Non-pigmented ciliary epithelial cell (primary cell): ENCODE measurements around the gene ARL15.
"Not testable (repeated sequence)": the region's sequence is repeated elsewhere in the genome, so short reads cannot be mapped to it uniquely, and the experiment has no call there.

Source experiments
- DNase-seq: peaks from one replicate; pipeline ENCODE4 v3.0.0-alpha.2; 2010; ENCODE audit warnings: low read depth

Gene ARL15

DNA sequence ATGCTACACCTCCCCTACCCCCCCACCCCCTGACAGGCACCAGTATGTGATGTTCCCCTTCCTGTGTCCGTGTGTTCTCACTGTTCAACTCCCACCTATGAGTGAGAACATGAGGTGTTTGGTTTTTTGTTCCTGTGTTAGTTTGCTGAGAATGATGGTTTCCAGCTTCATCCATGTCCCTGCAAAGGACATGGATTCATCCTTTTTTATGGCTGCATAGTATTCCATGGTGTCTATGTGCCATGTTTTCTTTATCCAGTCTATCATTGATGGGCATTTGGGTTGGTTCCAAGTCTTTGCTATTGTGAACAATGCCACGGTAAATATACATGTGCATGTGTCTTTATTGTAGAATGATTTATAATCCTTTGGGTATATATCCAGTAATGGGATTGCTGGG lies 328.1 kb downstream of the ARL15 start:
- DNase-seq: not testable (repeated sequence)

DNA sequence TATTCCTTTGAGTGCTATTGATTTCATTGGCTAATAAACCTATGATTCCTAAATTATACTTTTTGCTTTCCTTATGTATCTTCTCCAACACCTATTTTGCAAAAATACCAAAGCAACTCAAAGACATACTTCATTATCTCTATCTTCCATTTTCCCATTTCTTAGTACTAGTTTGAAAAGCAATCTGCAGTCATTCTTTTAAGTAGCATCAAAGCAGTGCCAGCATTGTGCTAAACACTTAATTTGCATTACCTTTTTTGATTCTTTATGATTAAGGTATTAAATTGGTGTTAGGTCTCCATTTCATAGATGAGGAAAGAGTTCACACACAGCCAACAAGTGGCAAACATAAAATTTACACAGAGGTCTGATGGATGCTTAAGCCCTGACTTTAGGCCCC lies 330.3 kb downstream of the ARL15 start:
- no peak for DNase-seq

DNA sequence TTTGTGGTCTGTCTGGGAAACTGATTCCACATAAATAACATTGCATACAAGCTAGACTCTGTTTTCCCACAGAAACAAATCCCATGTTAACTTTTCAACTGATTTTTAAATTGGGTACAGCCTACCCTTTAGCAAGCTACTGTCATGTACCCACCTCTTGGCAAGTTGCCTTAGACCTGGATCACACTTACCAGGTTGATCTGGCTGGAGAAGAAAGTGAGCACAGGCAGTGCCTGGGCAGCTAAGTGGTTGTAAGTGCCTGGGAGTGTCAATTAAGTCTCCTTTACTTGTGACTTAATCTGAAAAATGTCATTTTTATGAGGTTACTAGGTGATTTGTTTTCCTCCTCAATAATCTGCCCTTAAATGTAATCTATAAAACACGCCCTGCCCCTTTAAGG lies 336.4 kb downstream of the ARL15 start:
- no peak for DNase-seq

DNA sequence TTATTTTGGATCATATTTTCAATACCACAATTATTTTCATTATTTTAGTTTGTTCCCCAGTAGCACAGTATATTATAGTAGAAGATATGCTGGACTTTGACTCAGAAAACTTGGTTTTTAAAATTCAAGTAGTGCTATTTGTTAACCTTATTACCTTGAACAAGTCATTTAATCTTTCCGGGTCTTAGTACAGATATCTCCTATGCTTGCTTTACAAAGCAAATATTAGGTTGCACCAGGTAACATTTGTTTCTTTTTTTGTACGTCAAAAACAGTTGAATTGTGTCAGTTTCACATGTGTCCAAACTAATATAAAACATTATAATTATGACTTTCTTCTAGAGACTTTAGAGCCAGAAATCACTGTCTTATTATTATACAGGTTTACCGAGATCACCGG lies 338.1 kb downstream of the ARL15 start:
- DNase-seq: no peak

DNA sequence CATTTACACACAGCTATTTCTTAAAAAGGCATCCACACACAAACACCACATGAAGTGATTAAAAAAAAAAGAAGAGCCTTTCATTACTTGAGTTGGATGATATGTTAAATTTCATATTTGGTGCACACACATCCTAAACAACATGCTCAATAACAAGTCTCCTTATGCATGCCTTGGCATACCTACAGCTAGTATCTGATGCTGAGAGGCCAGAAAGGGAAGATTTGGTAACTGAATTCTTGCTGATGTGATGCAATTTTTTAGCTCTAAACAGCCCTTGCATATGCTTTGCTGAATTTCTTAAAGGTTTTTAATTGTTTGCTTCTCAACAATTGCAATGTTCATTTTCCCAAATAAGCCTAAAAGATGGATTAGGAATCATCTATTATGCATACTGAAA lies 338.8 kb downstream of the ARL15 start:
- no peak for DNase-seq

DNA sequence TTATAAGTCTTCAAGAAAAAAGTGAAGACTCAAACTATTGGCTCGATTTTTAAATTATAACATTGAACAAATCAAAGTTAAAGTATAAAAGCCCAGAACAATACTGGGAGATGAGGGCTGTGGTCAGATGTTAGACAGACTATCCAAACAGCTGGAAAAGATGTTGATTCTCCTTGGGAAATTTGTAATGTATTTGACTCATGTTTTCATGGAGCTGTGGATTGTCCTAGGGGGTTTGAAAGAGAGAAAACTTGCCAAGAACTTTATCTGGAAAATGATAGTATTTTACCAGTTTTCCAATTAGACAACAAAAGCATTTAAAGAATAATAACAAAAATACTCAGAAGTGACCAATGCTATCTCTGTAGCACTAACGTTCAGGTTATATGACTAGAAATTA lies 339.2 kb downstream of the ARL15 start:
- DNase-seq: no peak

DNA sequence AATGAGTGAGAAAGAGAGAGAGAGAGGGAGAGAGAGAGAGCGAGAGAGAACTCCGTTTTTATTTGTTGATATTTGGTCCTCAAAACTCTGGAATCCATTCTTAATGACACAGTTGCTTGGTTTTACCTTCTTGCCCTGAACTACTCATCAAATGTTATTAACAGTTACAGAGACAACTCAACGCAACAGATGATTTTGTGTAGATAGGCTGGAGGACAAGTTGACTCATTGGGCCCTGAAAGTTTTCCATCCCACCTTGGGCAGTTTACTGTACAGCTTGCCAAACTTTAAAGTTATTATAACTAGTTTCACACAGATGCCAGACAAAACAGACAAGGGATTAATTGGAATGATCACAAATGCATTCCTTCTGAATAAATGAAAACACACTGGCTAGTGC lies 339.9 kb downstream of the ARL15 start:
- DNase-seq: no peak

DNA sequence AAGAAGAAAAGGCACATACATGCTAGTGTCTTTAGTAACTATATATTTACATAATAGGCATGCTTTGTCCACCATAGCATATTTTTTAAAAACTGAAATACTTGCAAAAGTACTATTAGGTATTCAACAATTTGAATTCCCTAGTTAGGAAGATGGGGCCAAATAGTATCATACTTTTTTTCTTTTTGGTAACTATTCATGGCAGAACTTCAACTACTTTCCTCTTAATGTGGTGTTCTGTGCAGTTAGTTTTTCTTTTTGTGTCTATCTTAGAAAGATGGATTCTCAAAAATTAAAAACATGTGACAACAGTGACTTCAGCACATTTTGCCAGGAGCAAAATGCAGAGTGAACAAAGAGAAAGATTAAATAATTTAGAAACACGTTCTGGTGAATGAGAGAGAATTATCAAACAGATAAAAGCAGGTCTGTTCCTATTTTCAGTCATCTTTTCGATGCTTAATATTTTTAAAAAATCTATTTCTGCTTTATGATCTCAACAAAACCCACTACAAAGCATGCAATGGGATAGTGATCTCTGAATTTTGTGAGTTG lies 341.1 kb downstream of the ARL15 start:
- no peak for DNase-seq

DNA sequence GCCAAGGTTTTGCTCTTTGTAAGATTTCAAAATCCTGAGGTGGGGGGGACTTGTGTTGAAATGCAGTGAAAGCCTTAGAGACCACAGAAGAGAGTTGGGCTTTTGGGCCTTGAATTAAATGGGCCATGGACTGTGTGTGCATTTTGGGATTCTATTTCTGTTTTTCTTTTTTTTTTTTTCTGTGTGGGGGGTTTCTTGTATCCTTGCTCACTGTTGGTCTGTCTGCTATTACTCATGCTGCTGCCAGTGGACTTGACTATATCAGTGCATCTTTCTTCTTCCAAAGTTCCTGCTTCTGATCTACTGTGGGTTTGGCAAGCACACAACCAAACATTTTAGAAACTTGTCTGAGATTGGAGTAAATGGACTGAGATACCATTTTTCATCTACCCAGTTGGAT lies 344.9 kb downstream of the ARL15 start:
- no peak for DNase-seq

DNA sequence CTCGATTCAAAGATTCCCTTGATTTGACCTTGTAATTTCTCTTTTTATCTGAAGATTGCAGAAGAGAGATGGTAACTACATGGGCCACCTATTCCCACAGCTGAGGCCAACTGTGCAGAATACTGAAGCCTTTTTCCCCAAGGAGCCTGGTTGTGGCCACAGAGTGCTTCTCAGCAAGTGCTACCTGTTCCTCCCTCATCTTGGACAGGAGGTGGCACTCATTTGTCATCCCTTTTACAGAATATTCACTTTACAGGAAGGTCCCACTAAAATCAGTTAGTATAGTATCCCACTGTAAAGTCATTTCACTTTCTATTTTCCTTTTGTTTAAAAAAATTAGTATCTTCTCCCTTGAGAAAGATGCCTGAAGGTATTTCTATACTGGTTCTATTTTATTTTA lies 346.4 kb downstream of the ARL15 start:
- no peak for DNase-seq

DNA sequence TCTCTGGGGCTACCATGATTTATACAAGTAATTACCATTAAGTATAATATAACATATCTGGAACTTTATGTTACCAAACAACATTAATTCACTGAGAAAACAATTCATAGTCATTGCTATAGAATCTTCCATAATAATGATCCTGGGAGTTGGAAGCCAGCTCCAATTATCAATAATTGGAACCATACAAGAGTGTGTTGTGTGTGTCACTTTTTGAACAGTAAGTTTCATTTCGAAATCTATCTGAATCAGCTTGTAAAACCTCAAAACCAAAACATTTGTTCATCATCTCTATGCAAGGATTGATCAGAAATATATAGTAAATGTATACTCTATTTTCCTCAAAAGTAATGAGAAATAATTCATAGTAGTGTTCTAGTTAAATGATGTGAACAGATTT lies 348.1 kb downstream of the ARL15 start:
- no peak for DNase-seq

DNA sequence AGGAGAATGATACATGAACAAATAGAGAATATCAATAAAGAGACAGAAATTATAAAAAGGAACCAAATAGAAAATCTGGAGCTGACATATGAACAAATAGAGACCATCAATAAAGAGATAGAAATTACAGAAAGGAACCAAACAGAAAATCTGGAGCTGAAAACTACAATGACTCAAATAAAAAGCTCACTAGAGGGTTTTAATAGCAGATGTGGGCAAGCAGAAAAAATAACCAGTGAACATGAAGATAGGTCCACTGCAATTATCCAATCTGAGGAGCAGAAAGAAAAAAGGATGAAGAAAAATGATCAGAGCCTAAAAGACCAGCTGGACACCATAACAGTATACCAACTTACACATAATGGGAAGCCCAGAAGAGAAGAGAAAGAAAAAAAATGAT lies 353.7 kb downstream of the ARL15 start:
- DNase-seq: no peak

DNA sequence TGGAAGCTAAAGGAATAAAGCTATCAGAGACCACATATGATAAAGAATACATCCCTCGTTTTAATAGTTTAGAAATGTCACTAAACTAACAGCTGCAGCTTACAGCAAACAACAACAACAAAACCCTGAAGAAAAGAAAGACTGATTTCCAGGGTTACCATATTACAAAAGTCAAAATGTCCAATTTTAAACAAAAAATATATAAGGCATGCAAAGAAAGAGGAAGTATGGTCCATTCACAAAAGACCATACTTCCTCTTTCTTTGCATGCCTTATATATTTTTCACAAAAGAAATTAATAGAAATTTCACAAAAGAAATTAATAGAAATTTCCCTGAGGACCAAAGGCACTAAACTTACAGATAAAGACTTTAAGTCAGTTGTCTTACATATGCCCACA lies 354.2 kb downstream of the ARL15 start:
- no peak for DNase-seq

DNA sequence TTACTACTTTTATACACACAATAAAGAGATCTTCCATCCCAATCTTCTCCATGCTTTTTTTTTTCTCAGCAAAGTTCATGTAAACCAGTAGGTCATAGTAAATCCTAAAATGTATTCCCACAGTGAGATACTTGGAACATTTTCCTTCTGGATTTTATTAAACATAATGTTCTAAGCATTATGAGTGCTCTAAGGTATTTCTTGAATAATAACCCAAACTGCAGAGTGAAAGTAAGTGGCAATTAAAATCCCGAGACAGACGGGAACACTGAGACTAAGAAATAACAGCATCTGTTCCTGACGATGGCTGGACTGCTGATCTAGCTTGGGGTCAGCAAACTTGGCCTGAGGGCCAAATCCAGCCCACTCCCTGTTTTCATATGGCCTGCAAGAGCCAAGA lies 359.8 kb downstream of the ARL15 start:
- no peak for DNase-seq

DNA sequence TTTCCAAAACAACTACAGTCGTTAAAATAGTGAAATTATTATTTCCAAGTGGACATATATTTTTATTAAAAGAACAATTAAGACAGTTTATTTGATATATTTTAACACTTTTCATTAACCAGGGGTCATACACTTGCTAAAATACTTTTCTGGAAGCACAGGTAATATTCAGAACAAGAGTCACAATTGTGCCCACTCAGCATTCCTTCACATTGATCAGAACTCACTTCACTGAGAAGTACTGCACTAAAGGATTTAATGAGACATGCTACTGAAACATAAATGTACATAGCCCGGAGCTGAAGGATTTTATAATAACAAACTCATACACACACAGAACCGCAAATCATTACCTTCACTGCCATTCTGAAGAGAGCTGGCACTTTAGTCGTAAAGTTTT lies 361.8 kb downstream of the ARL15 start:
- no peak for DNase-seq

DNA sequence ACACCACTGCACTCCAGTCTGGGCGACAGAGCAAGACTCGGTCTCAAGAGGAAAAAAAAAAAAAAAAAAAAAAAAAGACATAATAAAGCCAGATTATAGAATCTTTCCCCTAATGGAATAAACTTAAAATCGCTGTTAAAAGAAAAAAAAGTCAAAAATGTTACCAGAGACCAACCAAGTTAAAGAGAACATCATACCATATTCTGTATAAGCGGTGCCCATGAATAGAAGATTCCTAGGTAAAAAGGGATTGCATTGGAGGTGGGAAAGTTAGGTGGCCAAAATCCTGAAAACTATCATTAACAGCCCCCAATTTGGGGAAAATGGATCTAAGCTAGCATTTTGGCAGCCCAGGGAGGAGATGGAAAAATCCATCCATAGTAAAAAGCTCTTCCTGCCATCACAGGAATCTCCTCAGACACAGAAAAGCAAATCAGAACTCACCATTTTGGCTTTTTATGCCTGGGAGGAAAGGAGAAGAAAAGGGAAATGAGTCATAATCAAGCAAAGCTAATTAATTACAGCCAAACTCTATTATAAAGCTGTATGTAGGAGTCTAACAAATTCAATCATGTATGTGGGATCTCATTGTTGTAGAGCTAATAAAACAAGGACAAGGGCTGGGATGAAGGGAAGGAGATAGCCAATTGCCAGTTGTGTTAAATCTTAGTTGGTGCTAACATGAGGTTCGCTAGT lies 363.8 kb downstream of the ARL15 start:
- DNase-seq: no peak

DNA sequence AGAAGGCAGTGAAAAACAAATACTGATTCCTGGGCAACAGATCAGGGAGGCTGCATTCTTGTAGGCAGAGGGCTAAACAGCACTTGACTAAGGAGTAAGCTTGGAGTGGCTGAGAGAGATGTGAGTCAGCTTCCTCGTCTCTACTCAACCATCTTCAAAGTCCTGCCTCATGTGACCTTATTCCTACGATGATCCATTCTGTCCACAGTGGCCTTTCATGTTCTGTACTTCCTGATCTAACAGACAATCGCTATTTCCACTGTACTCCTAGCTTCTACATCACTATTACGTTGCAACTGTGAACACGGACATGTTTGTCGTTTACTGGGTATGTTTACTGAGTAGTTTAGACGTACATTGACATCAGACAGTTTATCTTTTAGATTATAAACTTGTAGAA lies 365.4 kb downstream of the ARL15 start:
- DNase-seq: no peak

DNA sequence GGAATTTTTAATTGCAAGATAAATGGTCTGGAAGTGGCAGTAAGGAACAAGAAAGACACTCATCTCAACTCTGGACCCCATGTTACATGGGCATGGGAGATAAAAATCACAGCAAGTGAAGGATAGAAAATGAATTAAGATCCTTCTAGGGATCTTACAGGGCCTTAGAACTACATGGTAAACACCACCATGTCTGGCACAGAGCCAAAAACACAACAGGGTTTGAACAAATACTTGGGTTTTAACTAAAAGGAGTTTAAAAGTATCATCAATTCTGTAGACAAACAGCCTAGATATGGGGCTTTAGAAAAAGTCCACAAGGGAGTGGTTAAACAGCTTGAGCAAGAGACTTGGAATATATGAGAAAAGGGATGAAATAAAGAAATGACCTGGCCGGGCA lies 366.4 kb downstream of the ARL15 start:
- DNase-seq: no peak

DNA sequence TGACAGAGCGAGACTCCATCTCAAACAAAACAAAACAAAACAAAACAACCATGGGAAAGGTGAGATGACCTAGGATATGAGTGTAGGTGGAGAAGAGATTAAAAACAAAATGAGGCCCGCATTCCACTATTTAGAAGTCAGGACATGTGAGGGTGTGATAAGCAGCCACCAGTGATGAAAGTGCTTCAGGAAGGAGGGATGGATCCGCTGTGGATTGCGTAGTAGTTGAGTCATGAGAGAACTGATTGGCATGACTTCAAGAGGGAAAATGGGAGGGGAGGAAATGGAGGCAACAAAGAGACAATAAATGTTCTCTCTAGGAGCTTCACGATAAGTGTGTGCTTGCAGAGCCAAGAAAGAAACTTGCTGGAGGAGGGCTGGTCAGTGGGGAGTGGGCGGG lies 367.6 kb downstream of the ARL15 start:
- no peak for DNase-seq

DNA sequence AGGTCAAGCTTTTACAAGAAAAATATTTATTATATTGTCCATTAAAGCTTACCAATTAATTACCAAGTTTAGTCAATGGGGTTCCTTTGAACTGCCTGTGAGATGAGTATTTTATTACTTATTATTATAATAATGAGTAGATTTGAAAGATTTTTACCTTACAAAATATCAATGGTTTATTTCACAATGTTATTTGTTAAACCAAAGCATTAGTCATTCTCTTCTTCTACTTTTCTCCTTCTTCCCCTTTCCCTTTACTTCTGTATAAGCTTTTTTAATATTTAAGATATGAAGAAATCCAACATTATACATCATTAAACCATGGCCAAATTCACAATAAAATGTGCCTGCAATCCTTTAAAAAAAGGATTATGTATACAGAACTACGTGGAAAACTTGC lies 369.5 kb downstream of the ARL15 start:
- DNase-seq: no peak

DNA sequence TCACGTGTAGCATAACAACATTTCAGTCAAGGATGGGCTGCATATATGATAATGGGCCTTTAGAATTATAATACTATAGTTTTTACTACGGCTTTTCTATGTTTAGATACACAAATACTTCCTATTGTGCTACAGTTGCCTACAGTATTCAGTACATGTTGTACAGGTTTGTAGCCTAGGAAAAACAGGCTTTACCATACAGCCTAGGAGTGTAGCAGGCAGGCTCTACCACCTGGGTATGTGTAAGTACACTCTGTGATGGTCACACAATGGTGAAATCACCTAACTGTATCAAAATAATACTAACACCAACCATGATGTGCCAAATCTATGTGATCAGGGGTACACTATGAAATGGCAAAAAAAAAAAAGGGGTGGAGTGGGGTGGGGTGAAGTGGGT lies 372.9 kb downstream of the ARL15 start:
- no peak for DNase-seq

DNA sequence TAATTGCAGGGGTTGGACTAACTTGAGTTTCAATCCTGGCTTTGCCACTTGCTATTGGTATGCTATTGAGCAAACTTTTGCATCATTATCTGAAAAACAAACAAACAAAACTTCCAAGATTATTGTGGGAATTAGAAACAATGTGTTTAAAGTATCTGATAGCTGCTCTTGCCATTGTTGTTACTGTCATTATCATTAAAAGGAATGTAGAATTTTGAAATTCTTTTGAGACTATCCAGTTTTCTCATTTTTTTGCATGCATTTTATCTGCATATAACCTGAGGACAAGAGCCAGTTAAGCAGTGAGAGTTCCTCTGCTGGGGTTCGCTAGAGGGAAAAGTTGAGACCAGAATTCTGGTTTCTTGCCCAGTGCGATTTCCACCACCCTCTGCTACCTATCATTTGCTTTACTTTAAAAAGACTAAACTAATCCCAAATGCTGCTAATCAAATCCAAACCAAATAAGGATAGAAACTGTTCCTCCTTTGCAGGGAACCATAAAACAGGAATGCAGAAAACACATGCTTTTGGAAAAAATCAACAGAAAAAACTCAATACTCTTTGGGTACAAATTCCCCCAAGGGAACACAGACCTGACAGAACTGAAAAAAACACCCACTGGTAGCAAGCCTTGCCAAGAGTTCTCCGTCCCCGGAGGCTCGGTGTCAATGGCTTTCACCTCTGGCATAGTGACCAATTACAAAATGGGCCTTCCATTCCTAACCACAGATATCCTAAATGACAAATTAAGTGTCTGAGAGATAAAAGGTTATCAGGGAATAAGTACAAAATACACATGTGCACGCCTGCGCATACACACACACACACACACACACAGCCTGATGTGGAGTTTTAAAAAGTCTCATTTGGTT lies 373.7 kb downstream of the ARL15 start:
- DNase-seq: no peak

DNA sequence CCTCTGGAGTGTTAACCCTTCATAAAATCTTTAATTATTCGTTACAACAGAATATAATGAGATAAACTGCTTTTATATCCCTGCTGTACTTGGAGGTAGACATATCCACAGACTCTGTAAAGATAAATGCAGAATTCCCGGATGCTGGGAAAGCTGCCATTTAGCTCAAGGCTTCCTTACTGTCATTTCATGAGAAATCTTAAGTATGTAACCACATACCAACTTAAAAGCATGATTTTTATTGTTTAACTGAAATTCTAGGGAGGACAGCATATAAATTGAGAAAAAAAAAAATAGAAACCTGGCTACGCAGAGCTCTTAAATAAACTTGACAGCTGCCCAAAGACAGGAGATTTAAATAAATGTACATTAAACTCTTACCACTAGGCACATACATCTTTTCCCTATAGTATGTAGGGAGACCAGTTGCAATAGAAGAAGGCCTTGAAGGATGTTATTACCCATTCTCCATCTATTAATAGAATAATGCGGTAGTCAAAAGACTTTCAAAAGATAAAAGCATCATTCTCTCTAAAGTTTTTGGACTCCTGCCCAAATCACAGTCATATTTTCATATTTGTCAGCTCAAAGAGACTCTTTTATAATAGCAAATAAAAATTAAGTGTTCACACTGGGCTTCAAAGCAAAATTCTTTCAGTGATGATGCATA lies 376.1 kb downstream of the ARL15 start:
- DNase-seq: no peak
